ENCODE measurements around the gene C1QTNF12.

The C1QTNF12 gene

DNA sequence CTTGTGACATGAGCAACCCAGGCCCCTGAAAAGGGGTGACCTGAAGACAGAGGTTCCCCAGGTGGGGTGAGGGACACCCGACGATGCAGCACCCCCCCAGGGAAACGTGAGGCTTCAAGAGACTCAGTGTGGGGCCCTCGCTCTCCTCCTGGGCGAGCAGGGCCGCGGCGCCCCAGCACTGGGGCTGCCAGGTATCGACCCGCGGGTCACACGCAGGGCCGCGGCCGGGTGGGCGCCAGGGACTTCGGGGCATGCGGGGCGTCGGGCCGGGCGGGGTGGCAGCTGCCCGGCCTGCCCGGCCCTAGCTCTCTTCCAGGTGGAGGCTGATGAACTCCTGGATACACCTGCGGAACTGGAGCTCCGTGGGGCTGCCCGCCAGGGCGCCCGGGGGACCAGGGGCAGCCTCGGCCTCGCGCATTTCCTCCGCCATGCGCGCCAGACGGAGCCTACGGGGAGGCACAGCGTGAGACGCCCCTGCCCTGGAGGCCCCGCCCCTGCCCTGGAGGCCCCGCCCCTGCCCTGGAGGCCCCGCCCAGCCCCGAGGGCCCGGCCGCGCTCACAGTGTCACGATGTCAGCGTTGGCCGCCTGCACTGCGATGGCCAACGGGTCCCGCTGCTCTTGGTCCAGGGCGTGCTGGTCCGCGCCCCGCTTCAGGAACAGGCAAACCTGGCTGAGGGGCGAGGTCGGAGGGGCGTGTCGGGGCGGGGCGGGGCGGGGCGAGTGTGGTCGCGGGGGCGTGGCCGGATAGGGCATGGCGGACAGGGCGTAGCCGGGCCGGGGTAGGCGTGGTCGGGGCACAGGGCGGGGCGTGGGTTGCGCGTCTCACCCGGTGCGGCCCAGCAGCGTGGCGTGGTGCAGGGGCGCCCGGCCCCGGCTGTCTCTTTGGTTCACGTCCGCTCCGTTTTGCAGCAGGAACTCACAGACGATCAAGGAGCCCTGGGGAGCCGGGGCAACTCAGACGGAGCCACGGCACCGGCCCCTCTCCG, 47.0 kb upstream of the C1QTNF12 start:
- Histone ChIP-seq H4K91ac (ENCODE audit: low read length) (no peak overlapping the region), H3K27me3 (ENCODE audit: control insufficient read depth in 1 of 2, insufficient read depth in 1 of 2, low read length in 2 of 2) (no peaks in the 10 kb centered on the region), H3K23ac (ENCODE audit: low read length in 2 of 2) (no peak overlapping the region), H3K4ac (ENCODE audit: low read depth in 1 of 2, low read length in 2 of 2) (no peak overlapping the region), H2AK5ac (ENCODE audit: low read length, severe bottlenecking) (no peak overlapping the region), H3K79me1 (replicated peaks; ENCODE audit: low read length, poor library complexity, severe bottlenecking) (no peaks in the 10 kb centered on the region), H2BK12ac (ENCODE audit: low read length in 2 of 2) (no peak overlapping the region), H3K18ac (ENCODE audit: low read depth in 1 of 2, low read length in 2 of 2) (no peak overlapping the region), H3K9ac (ENCODE audit: low read length) (no peak overlapping the region), H2BK120ac (ENCODE audit: low read depth, low read length) (no peak overlapping the region), H3K14ac (ENCODE audit: low read length in 2 of 2) (no peak overlapping the region), H3K4me1 (ENCODE audit: control insufficient read depth, insufficient read depth, low read depth, low read length) (peaks cover 18% of the 10 kb centered on the region), H3K9me3 (ENCODE audit: control insufficient read depth, low read length) (no peaks in the 10 kb centered on the region), H3K4me3 (ENCODE audit: insufficient read depth in 1 of 2, low read depth in 1 of 2, low read length in 2 of 2) (no peak overlapping the region), H3K4me2 (ENCODE audit: low read length, poor library complexity, severe bottlenecking) (no peak overlapping the region), H3K27ac (ENCODE audit: low read length, poor library complexity, severe bottlenecking) (no peak overlapping the region), H2AFZ (ENCODE audit: low read depth, low read length) (no peak overlapping the region), H2BK15ac (ENCODE audit: low read depth, poor library complexity, severe bottlenecking) (no peak overlapping the region), H2BK5ac (ENCODE audit: low read depth, low read length, poor library complexity, severe bottlenecking) (no peak overlapping the region), H4K8ac (ENCODE audit: low read length) (no peak overlapping the region), H3K36me3 (ENCODE audit: control insufficient read depth in 1 of 2, insufficient read depth in 2 of 2, low read depth in 1 of 2, low read length in 2 of 2) (peaks cover 5 to 63% of the 10 kb centered on the region in 2 experiments)
- WGBS, result 79% methylated on average over 85 of the region's 94 CpGs
- DNase-seq, result no peak

- no peak overlapping the region for H3K23ac ChIP-seq (ENCODE audit: low read length in 2 of 2)
- H3K27me3 ChIP-seq (ENCODE audit: control insufficient read depth in 1 of 2, insufficient read depth in 1 of 2, low read length in 2 of 2), result no peaks in the 10 kb centered on the region
- H3K4me2 ChIP-seq (ENCODE audit: low read length, poor library complexity, severe bottlenecking), result no peak overlapping the region
- H4K8ac ChIP-seq (ENCODE audit: low read length), result no peak overlapping the region
- H2AFZ ChIP-seq (ENCODE audit: low read depth, low read length), result no peak overlapping the region
- no peak overlapping the region for H3K4me3 ChIP-seq (ENCODE audit: insufficient read depth in 1 of 2, low read depth in 1 of 2, low read length in 2 of 2)
- WGBS, result 93% methylated on average over 18 of the region's 18 CpGs
- peaks cover 18% of the 10 kb centered on the region for H3K4me1 ChIP-seq (ENCODE audit: control insufficient read depth, insufficient read depth, low read depth, low read length)
- no peak overlapping the region for H2AK5ac ChIP-seq (ENCODE audit: low read length, severe bottlenecking)
- no peak overlapping the region for H3K9ac ChIP-seq (ENCODE audit: low read length)
- peaks cover 5 to 58% of the 10 kb centered on the region in 2 experiments for H3K36me3 ChIP-seq (ENCODE audit: control insufficient read depth in 1 of 2, insufficient read depth in 2 of 2, low read depth in 1 of 2, low read length in 2 of 2)
- H3K14ac ChIP-seq (ENCODE audit: low read length in 2 of 2), result no peak overlapping the region
- H2BK15ac ChIP-seq (ENCODE audit: low read depth, poor library complexity, severe bottlenecking), result no peak overlapping the region
- no peaks in the 10 kb centered on the region for H3K9me3 ChIP-seq (ENCODE audit: control insufficient read depth, low read length)
- no peak overlapping the region for H2BK12ac ChIP-seq (ENCODE audit: low read length in 2 of 2)
- H4K91ac ChIP-seq (ENCODE audit: low read length), result no peak overlapping the region
- no peak overlapping the region for H2BK5ac ChIP-seq (ENCODE audit: low read depth, low read length, poor library complexity, severe bottlenecking)
- DNase-seq, result no peak
- no peak overlapping the region for H3K27ac ChIP-seq (ENCODE audit: low read length, poor library complexity, severe bottlenecking)
- H3K79me1 ChIP-seq (replicated peaks; ENCODE audit: low read length, poor library complexity, severe bottlenecking), result no peaks in the 10 kb centered on the region
- H3K18ac ChIP-seq (ENCODE audit: low read depth in 1 of 2, low read length in 2 of 2), result no peak overlapping the region
- no peak overlapping the region for H2BK120ac ChIP-seq (ENCODE audit: low read depth, low read length)
- H3K4ac ChIP-seq (ENCODE audit: low read depth in 1 of 2, low read length in 2 of 2), result no peak overlapping the region
These were observed 46.3 kb upstream of the C1QTNF12 start for GRCh38 chr1:1292851-1293250.

- Histone ChIP-seq H3K27me3 (ENCODE audit: control insufficient read depth in 1 of 2, insufficient read depth in 1 of 2, low read length in 2 of 2) (peaks cover 0 to 3% of the 10 kb centered on the region in 2 experiments), H2AK5ac (ENCODE audit: low read length, severe bottlenecking) (no peak overlapping the region), H2BK5ac (ENCODE audit: low read depth, low read length, poor library complexity, severe bottlenecking) (no peak overlapping the region), H3K4ac (ENCODE audit: low read depth in 1 of 2, low read length in 2 of 2) (no peak overlapping the region), H3K79me1 (replicated peaks; ENCODE audit: low read length, poor library complexity, severe bottlenecking) (no peaks in the 10 kb centered on the region), H3K23ac (ENCODE audit: low read length in 2 of 2) (no peak overlapping the region), H2BK15ac (ENCODE audit: low read depth, poor library complexity, severe bottlenecking) (no peak overlapping the region), H3K27ac (ENCODE audit: low read length, poor library complexity, severe bottlenecking) (no peak overlapping the region), H3K9ac (ENCODE audit: low read length) (no peak overlapping the region), H3K14ac (ENCODE audit: low read length in 2 of 2) (no peak overlapping the region), H3K9me3 (ENCODE audit: control insufficient read depth, low read length) (no peaks in the 10 kb centered on the region), H3K4me3 (ENCODE audit: insufficient read depth in 1 of 2, low read depth in 1 of 2, low read length in 2 of 2) (no peak overlapping the region), H2BK120ac (ENCODE audit: low read depth, low read length) (no peak overlapping the region), H4K8ac (ENCODE audit: low read length) (no peak overlapping the region), H2AFZ (ENCODE audit: low read depth, low read length) (no peak overlapping the region), H3K18ac (ENCODE audit: low read depth in 1 of 2, low read length in 2 of 2) (no peak overlapping the region), H4K91ac (ENCODE audit: low read length) (no peak overlapping the region), H2BK12ac (ENCODE audit: low read length in 2 of 2) (no peak overlapping the region), H3K4me1 (ENCODE audit: control insufficient read depth, insufficient read depth, low read depth, low read length) (peaks cover 18% of the 10 kb centered on the region), H3K4me2 (ENCODE audit: low read length, poor library complexity, severe bottlenecking) (no peak overlapping the region), H3K36me3 (ENCODE audit: control insufficient read depth in 1 of 2, insufficient read depth in 2 of 2, low read depth in 1 of 2, low read length in 2 of 2) (peaks cover 5 to 53% of the 10 kb centered on the region in 2 experiments)
- 90% methylated on average over 9 of the region's 9 CpGs for WGBS
- DNase-seq, result no peak
These were observed 45.9 kb upstream of the C1QTNF12 start for GRCh38 chr1:1292442-1292779.

- peaks cover 18% of the 10 kb centered on the region for H3K4me1 ChIP-seq (ENCODE audit: control insufficient read depth, insufficient read depth, low read depth, low read length)
- no peak overlapping the region for H3K18ac ChIP-seq (ENCODE audit: low read depth in 1 of 2, low read length in 2 of 2)
- H3K4me2 ChIP-seq (ENCODE audit: low read length, poor library complexity, severe bottlenecking), result no peak overlapping the region
- H3K9me3 ChIP-seq (ENCODE audit: control insufficient read depth, low read length), result no peaks in the 10 kb centered on the region
- no peak overlapping the region for H2BK120ac ChIP-seq (ENCODE audit: low read depth, low read length)
- H2BK12ac ChIP-seq (ENCODE audit: low read length in 2 of 2), result no peak overlapping the region
- peak; percentile 65 for DNase-seq
- no peaks in the 10 kb centered on the region for H3K79me1 ChIP-seq (replicated peaks; ENCODE audit: low read length, poor library complexity, severe bottlenecking)
- no peak overlapping the region for H4K8ac ChIP-seq (ENCODE audit: low read length)
- H4K91ac ChIP-seq (ENCODE audit: low read length), result no peak overlapping the region
- H3K14ac ChIP-seq (ENCODE audit: low read length in 2 of 2), result no peak overlapping the region
- H2AK5ac ChIP-seq (ENCODE audit: low read length, severe bottlenecking), result no peak overlapping the region
- H3K27me3 ChIP-seq (ENCODE audit: control insufficient read depth in 1 of 2, insufficient read depth in 1 of 2, low read length in 2 of 2), result peaks cover 0 to 9% of the 10 kb centered on the region in 2 experiments
- no peak overlapping the region for H3K27ac ChIP-seq (ENCODE audit: low read length, poor library complexity, severe bottlenecking)
- no peak overlapping the region for H3K23ac ChIP-seq (ENCODE audit: low read length in 2 of 2)
- WGBS, result 59% methylated on average over 45 of the region's 45 CpGs
- no peak overlapping the region for H2BK15ac ChIP-seq (ENCODE audit: low read depth, poor library complexity, severe bottlenecking)
- H3K4ac ChIP-seq (ENCODE audit: low read depth in 1 of 2, low read length in 2 of 2), result no peak overlapping the region
- H2BK5ac ChIP-seq (ENCODE audit: low read depth, low read length, poor library complexity, severe bottlenecking), result no peak overlapping the region
- no peak overlapping the region for H3K9ac ChIP-seq (ENCODE audit: low read length)
- H2AFZ ChIP-seq (ENCODE audit: low read depth, low read length), result no peak overlapping the region
- H3K4me3 ChIP-seq (ENCODE audit: insufficient read depth in 1 of 2, low read depth in 1 of 2, low read length in 2 of 2), result peak overlapping the region in 1 of 2 experiments; percentile 29
- peaks cover 5 to 51% of the 10 kb centered on the region in 2 experiments for H3K36me3 ChIP-seq (ENCODE audit: control insufficient read depth in 1 of 2, insufficient read depth in 2 of 2, low read depth in 1 of 2, low read length in 2 of 2)
These were observed 45.3 kb upstream of the C1QTNF12 start for GRCh38 chr1:1291548-1292441.

Data from mesenchymal stem cell (in vitro differentiated cells and primary cell).